Measurements from ENCODE around the gene LYPLA2. TPM values are rescaled to one million over a fixed set of nuclear protein-coding genes. Genes with fewer than 3 reads are reported as not detected.
A peak's percentile ranks its signal among the peaks of the same experiment; 100 is the strongest.
"Not testable (repeated sequence)": the region's sequence is repeated elsewhere in the genome, so short reads cannot be mapped to it uniquely, and the experiment has no call there.

Gene LYPLA2
- polyA plus RNA-seq, 1 donor, result 75.7 TPM

DNA sequence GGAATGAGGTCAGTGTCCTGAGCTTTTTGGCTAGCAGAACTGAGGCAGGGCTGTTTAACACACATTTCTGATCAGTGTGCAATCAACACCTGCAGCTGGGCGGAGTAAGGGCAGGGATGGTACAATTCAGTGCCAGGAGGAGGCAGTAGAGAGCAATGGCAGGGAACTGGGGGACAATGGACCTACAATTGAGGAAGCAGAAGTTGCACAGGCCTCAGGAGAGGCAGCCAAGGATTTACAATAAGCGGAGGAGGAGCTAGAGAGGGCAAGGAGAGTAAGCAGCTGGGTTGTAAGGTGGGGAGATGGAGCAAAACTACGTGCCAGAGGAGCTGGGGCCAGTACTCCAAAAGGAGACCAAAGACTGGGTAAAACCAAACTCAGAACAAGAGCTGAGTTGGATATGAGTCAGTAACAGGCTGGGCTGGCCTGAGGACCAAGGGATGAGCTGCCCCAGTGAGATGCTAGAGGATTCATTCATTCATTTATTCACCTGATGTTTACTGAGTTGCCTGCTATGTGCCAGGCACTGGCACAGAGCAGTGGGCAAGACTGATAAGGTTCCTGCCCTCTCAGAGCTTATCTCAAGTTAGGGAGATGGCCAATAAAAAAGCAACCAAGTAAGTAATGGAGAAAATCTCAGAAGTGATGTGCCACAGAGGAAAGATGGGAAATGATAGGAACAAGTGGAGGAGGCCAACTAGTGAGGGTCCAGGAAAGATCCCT lies 20.0 kb downstream of the LYPLA2 start:
- WGBS (ENCODE audit: insufficient coverage, low lambda C conversion rate), result no CpG with 5 or more reads among the region's 3 CpGs
- Histone ChIP-seq H3K4me1 (ENCODE audit: control insufficient read depth, insufficient read depth, low read length) (peaks cover 18% of the 10 kb centered on the region), H3K27ac (ENCODE audit: low read length) (peak overlapping the region; percentile 73)

DNA sequence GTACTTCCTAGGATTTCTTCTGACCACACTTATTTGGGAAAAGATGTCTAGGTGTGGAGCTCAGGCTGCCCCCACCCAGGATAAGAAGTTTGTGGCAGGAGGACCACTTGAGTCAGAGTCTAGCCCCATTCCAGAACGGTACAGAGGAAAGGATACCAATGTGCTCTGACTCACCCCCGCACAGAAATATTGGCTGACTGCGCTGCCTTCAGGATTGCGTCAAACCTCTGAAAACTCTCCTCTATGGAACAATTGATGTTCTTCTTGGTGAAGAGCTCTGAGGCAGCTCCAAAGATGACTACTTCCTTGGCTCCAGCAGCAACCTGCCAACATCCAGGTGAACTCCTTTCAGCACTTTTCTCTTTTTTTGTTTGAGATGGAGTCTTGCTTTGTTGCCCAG lies 23.1 kb downstream of the LYPLA2 start:
- no peak for DNase-seq

More for the DNA sequence above, 20.0 kb downstream of the LYPLA2 start:
- Histone ChIP-seq H3K36me3 (ENCODE audit: control insufficient read depth, insufficient read depth, low read length) (peaks cover 53% of the 10 kb centered on the region), H3K9me3 (ENCODE audit: control insufficient read depth, low read depth, low read length) (no peaks in the 10 kb centered on the region), H3K27me3 (ENCODE audit: control insufficient read depth, insufficient read depth, low read length) (no peaks in the 10 kb centered on the region), H3K4me3 (ENCODE audit: low read length) (no peak overlapping the region)
- peak; percentile 73 to 80 for DNase-seq

GRCh38 chr1:23816361-23816760 lies 25.4 kb downstream of the LYPLA2 start:
- H3K4me3 ChIP-seq (ENCODE audit: low read length), result no peak overlapping the region

More for the DNA sequence above, 23.1 kb downstream of the LYPLA2 start:
- Histone ChIP-seq H3K27me3 (ENCODE audit: control insufficient read depth, insufficient read depth, low read length) (no peaks in the 10 kb centered on the region), H3K27ac (ENCODE audit: low read length) (no peak overlapping the region), H3K4me3 (ENCODE audit: low read length) (no peak overlapping the region), H3K4me1 (ENCODE audit: control insufficient read depth, insufficient read depth, low read length) (peaks cover 14% of the 10 kb centered on the region), H3K36me3 (ENCODE audit: control insufficient read depth, insufficient read depth, low read length) (peaks cover 60% of the 10 kb centered on the region), H3K9me3 (ENCODE audit: control insufficient read depth, low read depth, low read length) (no peaks in the 10 kb centered on the region)
- no CpG with 5 or more reads among the region's 4 CpGs for WGBS (ENCODE audit: insufficient coverage, low lambda C conversion rate)

GRCh38 chr1:23816906-23817305 lies 26.0 kb downstream of the LYPLA2 start:
- Histone ChIP-seq H3K4me3 (ENCODE audit: low read length) (no peak overlapping the region), H3K27me3 (ENCODE audit: control insufficient read depth, insufficient read depth, low read length) (no peaks in the 10 kb centered on the region), H3K9me3 (ENCODE audit: control insufficient read depth, low read depth, low read length) (no peaks in the 10 kb centered on the region), H3K4me1 (ENCODE audit: control insufficient read depth, insufficient read depth, low read length) (no peaks in the 10 kb centered on the region), H3K27ac (ENCODE audit: low read length) (no peak overlapping the region), H3K36me3 (ENCODE audit: control insufficient read depth, insufficient read depth, low read length) (peaks cover 59% of the 10 kb centered on the region)
- DNase-seq, result no peak

More at GRCh38 chr1:23816361-23816760, 25.4 kb downstream of the LYPLA2 start:
- no peak for DNase-seq
- Histone ChIP-seq H3K4me1 (ENCODE audit: control insufficient read depth, insufficient read depth, low read length) (no peaks in the 10 kb centered on the region), H3K36me3 (ENCODE audit: control insufficient read depth, insufficient read depth, low read length) (peaks cover 63% of the 10 kb centered on the region), H3K27ac (ENCODE audit: low read length) (no peak overlapping the region), H3K27me3 (ENCODE audit: control insufficient read depth, insufficient read depth, low read length) (no peaks in the 10 kb centered on the region), H3K9me3 (ENCODE audit: control insufficient read depth, low read depth, low read length) (no peaks in the 10 kb centered on the region)
- WGBS (ENCODE audit: insufficient coverage, low lambda C conversion rate), result no CpG with 5 or more reads among the region's 3 CpGs

GRCh38 chr1:23817633-23818032 lies 26.7 kb downstream of the LYPLA2 start:
- Histone ChIP-seq H3K27ac (ENCODE audit: low read length) (no peak overlapping the region), H3K4me1 (ENCODE audit: control insufficient read depth, insufficient read depth, low read length) (no peaks in the 10 kb centered on the region), H3K36me3 (ENCODE audit: control insufficient read depth, insufficient read depth, low read length) (peaks cover 52% of the 10 kb centered on the region), H3K9me3 (ENCODE audit: control insufficient read depth, low read depth, low read length) (no peaks in the 10 kb centered on the region), H3K4me3 (ENCODE audit: low read length) (no peak overlapping the region), H3K27me3 (ENCODE audit: control insufficient read depth, insufficient read depth, low read length) (no peaks in the 10 kb centered on the region)
- 100% methylated on average over 2 of the region's 3 CpGs for WGBS (ENCODE audit: insufficient coverage, low lambda C conversion rate)
- DNase-seq, result no peak

DNA sequence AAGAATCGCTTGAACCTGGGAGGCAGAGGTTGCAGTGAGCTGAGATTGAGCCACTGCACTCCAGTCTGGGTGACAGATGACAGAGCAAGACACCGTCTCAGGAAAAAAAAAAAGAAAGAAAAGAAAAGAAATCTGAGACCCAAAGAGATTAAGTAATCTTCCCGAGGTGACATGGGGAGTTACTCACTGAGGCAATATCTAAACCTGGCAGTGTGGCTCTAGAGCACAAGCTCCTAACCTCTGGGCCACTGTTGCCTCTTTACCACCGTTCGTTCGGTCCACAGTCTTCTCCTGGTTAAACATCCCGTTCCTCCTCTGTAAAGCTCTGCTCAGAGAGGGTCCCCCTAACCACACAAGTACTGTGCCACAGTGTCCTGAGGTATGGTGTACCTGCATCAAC lies 32.8 kb downstream of the LYPLA2 start:
- H3K4me3 ChIP-seq (ENCODE audit: low read length), result peak overlapping the region; percentile 87
- H3K27me3 ChIP-seq (ENCODE audit: control insufficient read depth, insufficient read depth, low read length), result no peaks in the 10 kb centered on the region
- no peak for DNase-seq
- peaks cover 4% of the 10 kb centered on the region for H3K36me3 ChIP-seq (ENCODE audit: control insufficient read depth, insufficient read depth, low read length)
- H3K27ac ChIP-seq (ENCODE audit: low read length), result no peak overlapping the region
- H3K9me3 ChIP-seq (ENCODE audit: control insufficient read depth, low read depth, low read length), result no peaks in the 10 kb centered on the region
- peaks cover 9% of the 10 kb centered on the region for H3K4me1 ChIP-seq (ENCODE audit: control insufficient read depth, insufficient read depth, low read length)
- WGBS (ENCODE audit: insufficient coverage, low lambda C conversion rate), result 93% methylated on average over 3 of the region's 7 CpGs

- peak; percentile 12 to 64 for DNase-seq
- no CpG with 5 or more reads among the region's 8 CpGs for WGBS (ENCODE audit: insufficient coverage, low lambda C conversion rate)
- no peaks in the 10 kb centered on the region for H3K9me3 ChIP-seq (ENCODE audit: control insufficient read depth, low read depth, low read length)
These were observed 33.7 kb downstream of the LYPLA2 start for GRCh38 chr1:23824711-23825075.

GRCh38 chr1:23825076-23825761 lies 34.3 kb downstream of the LYPLA2 start, which contains the start of gene HMGCL:
TSS of gene HMGCL (minus strand) at chr1:23825429. CDS start at chr1:23825415, 14 bp downstream.
- Histone ChIP-seq H3K4me1 (ENCODE audit: control insufficient read depth, insufficient read depth, low read length) (peaks cover 9% of the 10 kb centered on the region), H3K27ac (ENCODE audit: low read length) (peak within 1 kb of the TSS; percentile 94), H3K27me3 (ENCODE audit: control insufficient read depth, insufficient read depth, low read length) (no peaks in the 10 kb centered on the region), H3K36me3 (ENCODE audit: control insufficient read depth, insufficient read depth, low read length) (no peaks in the 10 kb centered on the region), H3K9me3 (ENCODE audit: control insufficient read depth, low read depth, low read length) (no peaks in the 10 kb centered on the region), H3K4me3 (ENCODE audit: low read length) (peak within 1 kb of the TSS; percentile 87)
- WGBS (ENCODE audit: insufficient coverage, low lambda C conversion rate), result no CpG with 5 or more reads among the region's 42 CpGs
- DNase-seq, result peak; percentile 91 to 93

More at GRCh38 chr1:23824711-23825075, 33.7 kb downstream of the LYPLA2 start:
- H3K27me3 ChIP-seq (ENCODE audit: control insufficient read depth, insufficient read depth, low read length), result no peaks in the 10 kb centered on the region
- H3K27ac ChIP-seq (ENCODE audit: low read length), result peak overlapping the region; percentile 94
- no peaks in the 10 kb centered on the region for H3K36me3 ChIP-seq (ENCODE audit: control insufficient read depth, insufficient read depth, low read length)
- H3K4me1 ChIP-seq (ENCODE audit: control insufficient read depth, insufficient read depth, low read length), result peaks cover 9% of the 10 kb centered on the region
- H3K4me3 ChIP-seq (ENCODE audit: low read length), result peak overlapping the region; percentile 87

- Histone ChIP-seq H3K4me3 (ENCODE audit: low read length) (peak overlapping the region; percentile 87), H3K27ac (ENCODE audit: low read length) (no peak overlapping the region), H3K4me1 (ENCODE audit: control insufficient read depth, insufficient read depth, low read length) (peaks cover 9% of the 10 kb centered on the region), H3K9me3 (ENCODE audit: control insufficient read depth, low read depth, low read length) (no peaks in the 10 kb centered on the region), H3K36me3 (ENCODE audit: control insufficient read depth, insufficient read depth, low read length) (no peaks in the 10 kb centered on the region), H3K27me3 (ENCODE audit: control insufficient read depth, insufficient read depth, low read length) (no peaks in the 10 kb centered on the region)
- 100% methylated on average over 2 of the region's 24 CpGs for WGBS (ENCODE audit: insufficient coverage, low lambda C conversion rate)
- peak in 1 of 2 donors; percentile 21 for DNase-seq
These were observed 35.0 kb downstream of the LYPLA2 start for GRCh38 chr1:23825762-23826522.

GRCh38 chr1:23826590-23826989 lies 35.6 kb downstream of the LYPLA2 start:
- not testable (repeated sequence) for H3K36me3 ChIP-seq (ENCODE audit: control insufficient read depth, insufficient read depth, low read length); DNase-seq; H3K4me1 ChIP-seq (ENCODE audit: control insufficient read depth, insufficient read depth, low read length); H3K27me3 ChIP-seq (ENCODE audit: control insufficient read depth, insufficient read depth, low read length); H3K4me3 ChIP-seq (ENCODE audit: low read length); H3K9me3 ChIP-seq (ENCODE audit: control insufficient read depth, low read depth, low read length); H3K27ac ChIP-seq (ENCODE audit: low read length)
- no CpG with 5 or more reads among the region's 13 CpGs for WGBS (ENCODE audit: insufficient coverage, low lambda C conversion rate)
